Osteoblast (primary cell): ENCODE measurements around the gene TNFRSF14. TPM values are rescaled to one million over a fixed set of nuclear protein-coding genes. Genes with fewer than 3 reads are reported as not detected.

Experiments used
- DNase-seq: peaks from one replicate; pipeline ENCODE4 v3.0.0; 2011; ENCODE audit warnings: low spot score, mixed read lengths; ENCODE audit not compliant: insufficient read length; ENCODE audit errors: missing footprints
- H2AFZ ChIP-seq: 2 replicates; pipeline ENCODE4 v1.6.0; 2011; ENCODE audit warnings: mild to moderate bottlenecking, low read length
- H3K27ac ChIP-seq: 2 replicates; pipeline ENCODE4 v1.5.1; 2011; ENCODE audit warnings: mild to moderate bottlenecking, low read depth, low read length, moderate library complexity
- H3K27me3 ChIP-seq: 2 replicates; pipeline ENCODE4 v1.6.0; 2012; ENCODE audit warnings: mild to moderate bottlenecking, control low read depth, inconsistent platforms, low read length, moderate library complexity; ENCODE audit not compliant: insufficient read depth
- H3K36me3 ChIP-seq: 2 replicates; pipeline ENCODE4 v1.5.1; 2011; ENCODE audit warnings: mild to moderate bottlenecking, low read length, control low read depth, moderate library complexity; ENCODE audit not compliant: insufficient read depth
- H3K4me1 ChIP-seq: 2 replicates; pipeline ENCODE4 v1.5.1; 2011; ENCODE audit warnings: mild to moderate bottlenecking, low read length, control low read depth, moderate library complexity; ENCODE audit not compliant: insufficient read depth
- H3K4me2 ChIP-seq: 2 replicates; pipeline ENCODE4 v1.6.0; 2011; ENCODE audit warnings: mild to moderate bottlenecking, low read length; ENCODE audit not compliant: insufficient read depth
- H3K4me3 ChIP-seq: fragments of 200-600 bp; sonication (generic); 3 replicates; pipeline ENCODE4 v1.5.1; 2012; ENCODE audit warnings: mild to moderate bottlenecking, low read length, inconsistent platforms; ENCODE audit not compliant: insufficient read depth
- H3K79me2 ChIP-seq: 2 replicates; pipeline ENCODE4 v1.6.0; 2012; ENCODE audit warnings: mild to moderate bottlenecking, low read length, control low read depth, inconsistent platforms; ENCODE audit not compliant: insufficient read depth
- H3K9me3 ChIP-seq: 2 replicates; pipeline ENCODE4 v1.5.1; 2011; ENCODE audit warnings: low read depth, low read length, control low read depth
- H4K20me1 ChIP-seq: 2 replicates; pipeline ENCODE4 v1.6.0; 2012; ENCODE audit warnings: mild to moderate bottlenecking, low read length, control low read depth; ENCODE audit not compliant: insufficient read depth
- total RNA-seq: library from RNA; depleted of rRNA; stranded (reverse); fragments of >200 nt; gene quantifications from 2 replicates; pipeline ENCODE4 v1.2.3, GENCODE V29; 2012
- TF ChIP-seq, protein P1 (sequence below): IDR thresholded peaks from 2 replicates; pipeline ENCODE4 v1.5.1; 2011; ENCODE audit warnings: mild to moderate bottlenecking, low read depth, low read length, moderate library complexity; ENCODE audit errors: extremely low read depth

TNFRSF14 gene
- total RNA-seq, 1 donor = 36.6 TPM

GRCh38 chr1:2516946-2517345 is 39.2 kb upstream of the TNFRSF14 start:
- peaks cover 43% of the 10 kb centered on the region for H3K36me3 ChIP-seq
- H2AFZ ChIP-seq = no peak overlapping the region
- peaks cover 7% of the 10 kb centered on the region for H3K79me2 ChIP-seq
- TF ChIP-seq, protein P1, sequence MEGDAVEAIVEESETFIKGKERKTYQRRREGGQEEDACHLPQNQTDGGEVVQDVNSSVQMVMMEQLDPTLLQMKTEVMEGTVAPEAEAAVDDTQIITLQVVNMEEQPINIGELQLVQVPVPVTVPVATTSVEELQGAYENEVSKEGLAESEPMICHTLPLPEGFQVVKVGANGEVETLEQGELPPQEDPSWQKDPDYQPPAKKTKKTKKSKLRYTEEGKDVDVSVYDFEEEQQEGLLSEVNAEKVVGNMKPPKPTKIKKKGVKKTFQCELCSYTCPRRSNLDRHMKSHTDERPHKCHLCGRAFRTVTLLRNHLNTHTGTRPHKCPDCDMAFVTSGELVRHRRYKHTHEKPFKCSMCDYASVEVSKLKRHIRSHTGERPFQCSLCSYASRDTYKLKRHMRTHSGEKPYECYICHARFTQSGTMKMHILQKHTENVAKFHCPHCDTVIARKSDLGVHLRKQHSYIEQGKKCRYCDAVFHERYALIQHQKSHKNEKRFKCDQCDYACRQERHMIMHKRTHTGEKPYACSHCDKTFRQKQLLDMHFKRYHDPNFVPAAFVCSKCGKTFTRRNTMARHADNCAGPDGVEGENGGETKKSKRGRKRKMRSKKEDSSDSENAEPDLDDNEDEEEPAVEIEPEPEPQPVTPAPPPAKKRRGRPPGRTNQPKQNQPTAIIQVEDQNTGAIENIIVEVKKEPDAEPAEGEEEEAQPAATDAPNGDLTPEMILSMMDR = no peak
- H3K9me3 ChIP-seq = no peaks in the 10 kb centered on the region
- no peak for DNase-seq
- no peak overlapping the region for H3K4me3 ChIP-seq
- peaks cover 15% of the 10 kb centered on the region for H4K20me1 ChIP-seq
- H3K27me3 ChIP-seq = no peaks in the 10 kb centered on the region
- H3K4me1 ChIP-seq = no peaks in the 10 kb centered on the region
- no peak overlapping the region for H3K4me2 ChIP-seq
- H3K27ac ChIP-seq = no peak overlapping the region

DNA sequence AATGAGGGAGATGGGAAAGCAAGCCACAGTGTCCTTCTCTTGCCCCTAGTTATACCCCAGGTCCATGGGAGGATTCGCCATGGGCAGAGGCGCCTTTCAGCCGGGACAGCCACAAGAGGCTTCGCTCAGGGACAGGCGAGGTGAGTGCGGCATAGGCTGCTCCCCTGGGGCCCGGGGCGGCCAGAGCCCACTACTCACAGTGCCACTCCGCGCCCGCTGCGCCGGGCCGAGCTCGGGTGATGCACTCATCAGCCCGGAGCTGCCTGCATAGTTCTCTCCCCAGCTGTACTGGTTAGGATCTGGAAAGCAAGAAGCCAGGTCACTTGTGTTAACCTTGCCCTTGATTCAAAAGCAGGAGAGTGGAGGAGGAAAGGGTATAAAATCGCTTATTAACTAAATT is 38.2 kb upstream of the TNFRSF14 start:
- peaks cover 21% of the 10 kb centered on the region for H4K20me1 ChIP-seq
- DNase-seq = no peak
- no peaks in the 10 kb centered on the region for H3K27me3 ChIP-seq
- TF ChIP-seq, protein P1 = no peak
- H3K4me1 ChIP-seq = no peaks in the 10 kb centered on the region
- no peak overlapping the region for H3K4me2 ChIP-seq
- no peak overlapping the region for H3K27ac ChIP-seq
- no peak overlapping the region for H3K4me3 ChIP-seq
- H2AFZ ChIP-seq = no peak overlapping the region
- no peaks in the 10 kb centered on the region for H3K9me3 ChIP-seq
- H3K36me3 ChIP-seq = peaks cover 38% of the 10 kb centered on the region
- H3K79me2 ChIP-seq = peaks cover 17% of the 10 kb centered on the region

DNA sequence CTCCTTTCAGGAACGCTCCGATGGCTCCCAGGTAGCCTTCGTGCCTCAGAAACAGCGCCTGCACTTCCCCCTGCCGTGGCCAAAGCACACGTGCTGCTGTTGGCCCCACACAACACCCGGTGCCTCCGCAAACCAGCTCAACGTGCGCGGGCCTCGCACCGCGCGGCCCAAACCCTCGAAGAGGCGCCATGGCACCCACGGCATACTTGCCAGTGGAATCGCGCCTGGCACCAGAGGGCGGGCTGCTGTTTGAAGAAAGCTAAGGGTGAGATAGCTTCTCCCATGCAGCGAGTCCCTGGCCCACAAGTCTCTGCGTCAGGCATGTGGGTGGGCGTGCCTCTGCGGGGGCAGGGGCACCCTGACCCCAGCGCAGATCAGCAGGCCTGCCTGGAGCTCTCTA is 37.6 kb upstream of the TNFRSF14 start:
- Histone ChIP-seq H4K20me1 (peaks cover 26% of the 10 kb centered on the region), H3K27ac (no peak overlapping the region), H3K4me1 (no peaks in the 10 kb centered on the region), H3K36me3 (peaks cover 32% of the 10 kb centered on the region), H3K27me3 (no peaks in the 10 kb centered on the region), H3K4me2 (no peak overlapping the region), H3K4me3 (no peak overlapping the region), H2AFZ (no peak overlapping the region), H3K79me2 (peaks cover 23% of the 10 kb centered on the region), H3K9me3 (no peaks in the 10 kb centered on the region)
- TF ChIP-seq, protein P1 = no peak
- DNase-seq = no peak

- peaks cover 29% of the 10 kb centered on the region for H3K79me2 ChIP-seq
- no peaks in the 10 kb centered on the region for H3K27me3 ChIP-seq
- TF ChIP-seq, protein P1 = no peak
- no peak overlapping the region for H2AFZ ChIP-seq
- no peak overlapping the region for H3K4me2 ChIP-seq
- peaks cover under 1% of the 10 kb centered on the region for H3K4me1 ChIP-seq
- no peak overlapping the region for H3K4me3 ChIP-seq
- H3K36me3 ChIP-seq = peaks cover 31% of the 10 kb centered on the region
- no peaks in the 10 kb centered on the region for H3K9me3 ChIP-seq
- no peak overlapping the region for H3K27ac ChIP-seq
- DNase-seq = no peak
- peaks cover 32% of the 10 kb centered on the region for H4K20me1 ChIP-seq
Observed at GRCh38 chr1:2519029-2519685, 37.0 kb upstream of the TNFRSF14 start.
